ENCODE measurements around the gene SYNE1. TPM values are rescaled to one million over a fixed set of nuclear protein-coding genes. Genes with fewer than 3 reads are reported as not detected.

The SYNE1 gene
- total RNA-seq, 2 donors from 2014 or later = 135 to 160 TPM

GRCh38 chr6:152296648-152297376 lies 340.4 kb downstream of the SYNE1 start:
- Histone ChIP-seq H3K9me3 (no peaks in the 10 kb centered on the region), H3K27ac (peak overlapping the region in 1 of 2 donors; percentile 6), H3K27me3 (no peaks in the 10 kb centered on the region), H3K4me3 (no peak overlapping the region), H3K36me3 (peaks cover 31% of the 10 kb centered on the region), H3K4me1 (peaks cover 0 to 51% of the 10 kb centered on the region in 2 donors)
- DNase-seq (ENCODE audit: low spot score) = no peak
- TF ChIP-seq CTCF (IDR thresholded peaks at IDR 0.05) = no peak

- DNase-seq (ENCODE audit: low spot score) = no peak
- TF ChIP-seq CTCF (IDR thresholded peaks at IDR 0.05) = no peak
- no peaks in the 10 kb centered on the region for H3K27me3 ChIP-seq
- H3K4me1 ChIP-seq = peaks cover 0 to 48% of the 10 kb centered on the region in 2 donors
- H3K27ac ChIP-seq = no peak overlapping the region
- H3K9me3 ChIP-seq = no peaks in the 10 kb centered on the region
- peaks cover 31% of the 10 kb centered on the region for H3K36me3 ChIP-seq
- no peak overlapping the region for H3K4me3 ChIP-seq
Observed at GRCh38 chr6:152295920-152296319, 341.2 kb downstream of the SYNE1 start.

DNA sequence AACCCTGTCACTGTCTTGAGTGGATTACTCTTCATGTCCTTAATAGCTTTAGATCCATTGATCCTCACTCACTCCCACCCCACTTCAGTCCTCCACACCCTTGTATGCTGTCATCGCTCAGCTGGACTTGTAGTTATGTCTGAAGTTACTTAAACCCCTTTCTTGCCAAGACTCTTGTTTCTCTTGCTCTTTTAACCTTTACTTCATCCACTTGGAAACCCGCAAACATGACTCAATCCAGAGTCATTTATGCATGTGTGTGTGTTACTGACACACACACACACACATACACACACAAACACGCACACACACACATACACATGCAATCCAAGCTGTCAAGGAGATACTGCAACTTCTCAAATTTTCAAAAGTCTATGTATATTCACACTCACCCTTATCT lies 341.8 kb downstream of the SYNE1 start:
- no peak for DNase-seq (ENCODE audit: low spot score)
- no peak for TF ChIP-seq CTCF (IDR thresholded peaks at IDR 0.05)
- Histone ChIP-seq H3K4me1 (peaks cover 0 to 47% of the 10 kb centered on the region in 2 donors), H3K9me3 (no peaks in the 10 kb centered on the region), H3K4me3 (no peak overlapping the region), H3K27ac (no peak overlapping the region), H3K27me3 (no peaks in the 10 kb centered on the region), H3K36me3 (peaks cover 26% of the 10 kb centered on the region)

DNA sequence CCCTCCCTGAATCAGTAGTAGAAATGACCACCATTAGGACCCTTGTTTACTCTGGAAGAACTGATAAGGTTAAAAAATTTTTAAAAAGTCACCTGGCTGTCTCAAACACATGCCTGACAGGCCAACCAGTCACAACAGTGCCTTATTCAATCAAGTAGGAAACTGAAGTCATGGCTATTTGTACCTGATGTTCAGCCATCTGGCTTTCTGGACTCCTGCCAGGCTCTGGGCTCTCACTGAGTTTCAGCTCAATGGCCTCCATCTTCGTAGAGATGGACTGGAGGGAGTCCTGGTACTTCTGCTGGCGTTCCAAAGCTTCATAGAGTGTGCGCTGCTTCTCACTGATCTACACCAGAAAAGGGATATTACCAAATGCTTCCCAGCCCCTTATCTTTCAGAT lies 343.8 kb downstream of the SYNE1 start:
- no peak for TF ChIP-seq CTCF (IDR thresholded peaks at IDR 0.05)
- Histone ChIP-seq H3K4me3 (no peak overlapping the region), H3K9me3 (no peaks in the 10 kb centered on the region), H3K36me3 (peaks cover 29% of the 10 kb centered on the region), H3K27ac (peak overlapping the region; percentile 70 to 72), H3K4me1 (peaks cover 0 to 45% of the 10 kb centered on the region in 2 donors), H3K27me3 (no peaks in the 10 kb centered on the region)
- no peak for DNase-seq (ENCODE audit: low spot score)

DNA sequence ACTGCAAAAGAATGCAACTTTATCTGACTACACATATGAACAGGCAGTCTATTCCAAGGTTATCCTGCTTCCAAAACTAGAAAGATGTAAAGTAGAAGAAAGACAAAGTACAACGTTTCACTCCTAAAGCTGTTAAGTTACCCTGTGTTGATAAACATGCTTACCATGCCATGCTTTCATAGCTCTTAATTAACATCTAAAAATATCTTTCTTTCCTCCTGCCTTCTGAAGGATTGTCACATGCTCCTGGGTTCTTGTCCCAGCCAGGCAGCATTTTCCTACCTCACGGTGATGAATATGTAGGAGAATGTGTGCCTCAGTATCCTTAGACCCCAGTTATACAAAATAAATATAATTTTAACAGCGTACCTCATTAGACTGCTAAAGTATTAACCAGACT lies 344.6 kb downstream of the SYNE1 start:
- DNase-seq (ENCODE audit: low spot score) = no peak
- H3K27ac ChIP-seq = peak overlapping the region; percentile 70 to 72
- no peak overlapping the region for H3K4me3 ChIP-seq
- H3K36me3 ChIP-seq = peaks cover 38% of the 10 kb centered on the region
- no peaks in the 10 kb centered on the region for H3K9me3 ChIP-seq
- no peaks in the 10 kb centered on the region for H3K27me3 ChIP-seq
- TF ChIP-seq CTCF (IDR thresholded peaks at IDR 0.05) = no peak
- peaks cover 0 to 45% of the 10 kb centered on the region in 2 donors for H3K4me1 ChIP-seq

DNA sequence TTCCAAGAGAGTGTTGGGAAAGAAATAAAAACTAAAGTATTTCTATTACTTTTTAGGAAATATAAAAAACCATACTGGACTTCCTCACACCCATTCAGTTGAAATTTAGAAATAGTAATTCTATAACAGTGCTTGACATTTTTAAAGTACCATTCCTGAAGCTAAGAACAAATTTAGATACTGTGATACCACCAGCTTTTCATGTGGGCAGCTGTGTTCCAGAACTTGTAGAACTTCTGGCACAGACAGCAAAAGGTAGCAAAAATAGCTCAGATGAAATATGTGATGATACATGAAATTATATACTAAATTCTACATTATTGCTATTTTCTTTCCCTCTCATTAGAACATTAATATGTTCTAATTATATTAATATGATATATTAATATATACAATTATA lies 346.5 kb downstream of the SYNE1 start:
- Histone ChIP-seq H3K4me1 (peaks cover 0 to 32% of the 10 kb centered on the region in 2 donors), H3K27ac (peak overlapping the region; percentile 53 to 72), H3K4me3 (no peak overlapping the region), H3K27me3 (no peaks in the 10 kb centered on the region), H3K9me3 (no peaks in the 10 kb centered on the region), H3K36me3 (peaks cover 42% of the 10 kb centered on the region)
- DNase-seq (ENCODE audit: low spot score) = no peak
- no peak for TF ChIP-seq CTCF (IDR thresholded peaks at IDR 0.05)

Data from right atrium auricular region (tissue), 2 donors.